ENCODE data around the gene NUAK1. TPM values are rescaled to one million over a fixed set of nuclear protein-coding genes. Genes with fewer than 3 reads are reported as not detected.

Gene NUAK1
- total and polyA plus RNA-seq, 3 experiments from 2014 or later = 0.16 TPM; not detected in 2

- Mint-ChIP-seq H3K36me3 (no peaks in the 10 kb centered on the region), H3K4me1 (no peaks in the 10 kb centered on the region)
Measured at GRCh38 chr12:106035421-106035820, 103.3 kb downstream of the NUAK1 start.

GRCh38 chr12:106034316-106034715, 104.4 kb downstream of the NUAK1 start:
- Histone ChIP-seq H3K4me3 (ENCODE audit: low read length) (no peak overlapping the region), H3K9me3 (ENCODE audit: low read length) (no peaks in the 10 kb centered on the region), H3K4me1 (ENCODE audit: insufficient read depth, low read length) (no peaks in the 10 kb centered on the region), H3K27me3 (ENCODE audit: insufficient read depth, low read length, poor library complexity, severe bottlenecking) (no peaks in the 10 kb centered on the region), H3K27ac (ENCODE audit: low read depth, low read length) (no peak overlapping the region), H3K36me3 (ENCODE audit: insufficient read depth, low read length) (no peaks in the 10 kb centered on the region)
- no peak for DNase-seq
- Mint-ChIP-seq H3K4me3 (no peak overlapping the region), H3K4me1 (no peaks in the 10 kb centered on the region), H3K36me3 (no peaks in the 10 kb centered on the region), H3K27ac (peak overlapping the region in 1 of 8 donors; percentile 43), H3K9me3 (no peaks in the 10 kb centered on the region), H3K27me3 (peaks cover 5 to 11% of the 10 kb centered on the region in 2 donors)
- ChIA-PET POLR2A (no interaction called here), CTCF (no interaction called here)

More at GRCh38 chr12:106035421-106035820, 103.3 kb downstream of the NUAK1 start:
- POLR2A ChIA-PET = no interaction called here
- H3K27me3 Mint-ChIP-seq = peaks cover 5 to 11% of the 10 kb centered on the region in 2 donors
- Histone ChIP-seq H3K4me3 (ENCODE audit: low read length) (no peak overlapping the region), H3K36me3 (ENCODE audit: insufficient read depth, low read length) (no peaks in the 10 kb centered on the region), H3K27ac (ENCODE audit: low read depth, low read length) (no peak overlapping the region), H3K27me3 (ENCODE audit: insufficient read depth, low read length, poor library complexity, severe bottlenecking) (no peaks in the 10 kb centered on the region), H3K9me3 (ENCODE audit: low read length) (no peaks in the 10 kb centered on the region), H3K4me1 (ENCODE audit: insufficient read depth, low read length) (no peaks in the 10 kb centered on the region)
- H3K9me3 Mint-ChIP-seq = no peaks in the 10 kb centered on the region
- DNase-seq = no peak
- peak overlapping the region in 1 of 8 donors; percentile 14 for H3K27ac Mint-ChIP-seq
- H3K4me3 Mint-ChIP-seq = no peak overlapping the region
- CTCF ChIA-PET = no interaction called here

GRCh38 chr12:106033161-106033675, 105.5 kb downstream of the NUAK1 start:
- Histone ChIP-seq H3K9me3 (ENCODE audit: low read length) (no peaks in the 10 kb centered on the region), H3K36me3 (ENCODE audit: insufficient read depth, low read length) (no peaks in the 10 kb centered on the region), H3K4me1 (ENCODE audit: insufficient read depth, low read length) (no peaks in the 10 kb centered on the region), H3K4me3 (ENCODE audit: low read length) (no peak overlapping the region), H3K27me3 (ENCODE audit: insufficient read depth, low read length, poor library complexity, severe bottlenecking) (no peaks in the 10 kb centered on the region), H3K27ac (ENCODE audit: low read depth, low read length) (no peak overlapping the region)
- ChIA-PET CTCF (no interaction called here), POLR2A (no interaction called here)
- Mint-ChIP-seq H3K9me3 (no peaks in the 10 kb centered on the region), H3K27me3 (peaks cover 3 to 11% of the 10 kb centered on the region in 2 donors), H3K4me3 (no peak overlapping the region), H3K27ac (no peak overlapping the region), H3K36me3 (no peaks in the 10 kb centered on the region), H3K4me1 (no peaks in the 10 kb centered on the region)
- no peak for DNase-seq

- Histone ChIP-seq H3K36me3 (ENCODE audit: insufficient read depth, low read length) (no peaks in the 10 kb centered on the region), H3K9me3 (ENCODE audit: low read length) (no peaks in the 10 kb centered on the region), H3K4me1 (ENCODE audit: insufficient read depth, low read length) (no peaks in the 10 kb centered on the region), H3K4me3 (ENCODE audit: low read length) (no peak overlapping the region), H3K27me3 (ENCODE audit: insufficient read depth, low read length, poor library complexity, severe bottlenecking) (no peaks in the 10 kb centered on the region), H3K27ac (ENCODE audit: low read depth, low read length) (no peak overlapping the region)
- DNase-seq = no peak
- Mint-ChIP-seq H3K27me3 (peaks cover 4 to 8% of the 10 kb centered on the region in 2 donors), H3K36me3 (no peaks in the 10 kb centered on the region), H3K4me1 (no peaks in the 10 kb centered on the region), H3K27ac (no peak overlapping the region), H3K4me3 (no peak overlapping the region), H3K9me3 (no peaks in the 10 kb centered on the region)
- ChIA-PET CTCF (no interaction called here), POLR2A (no interaction called here)
Measured at GRCh38 chr12:106032623-106032925, 106.2 kb downstream of the NUAK1 start.

DNA sequence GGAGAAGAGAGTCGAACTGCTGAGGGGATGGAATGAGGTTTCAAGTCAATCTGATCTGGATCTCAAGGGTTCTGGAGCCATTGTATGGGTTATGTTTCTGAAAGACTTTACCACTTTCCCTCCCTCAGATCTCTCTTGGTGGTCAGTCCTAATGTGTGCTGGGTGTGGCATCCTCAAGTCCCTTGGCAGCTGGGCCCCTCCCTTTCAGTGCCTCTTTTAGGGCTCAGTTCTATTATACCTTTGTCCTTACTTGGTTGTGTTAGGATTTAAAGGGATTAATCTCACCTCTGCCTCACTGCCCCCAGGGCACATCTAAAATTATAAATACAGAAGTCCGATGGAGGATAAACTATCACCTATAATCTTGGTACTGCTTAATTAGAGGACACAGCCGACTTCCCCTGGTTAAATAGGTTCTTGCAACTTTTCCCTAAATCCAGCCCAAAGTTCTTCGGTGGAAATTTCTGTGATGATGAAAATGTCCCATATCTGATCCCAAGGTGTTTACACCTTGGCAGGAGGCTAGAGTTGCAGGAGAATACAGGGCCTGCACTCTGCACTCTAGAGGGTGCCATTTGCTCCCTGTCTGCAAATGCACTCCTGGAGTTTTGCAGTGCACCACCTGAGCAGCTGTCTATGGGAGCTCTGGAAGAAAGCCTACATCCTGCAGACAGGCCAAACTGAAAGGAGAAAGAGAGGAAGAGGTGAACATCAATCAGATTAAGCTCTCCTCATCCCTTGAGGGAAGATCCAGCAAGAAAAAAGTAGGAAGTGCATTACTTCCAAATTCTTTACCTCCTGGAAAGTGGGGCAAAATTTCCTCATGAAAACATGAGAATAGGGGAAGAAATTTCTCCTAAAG, 106.8 kb downstream of the NUAK1 start:
- no peak for DNase-seq
- ChIA-PET POLR2A (no interaction called here), CTCF (no interaction called here)
- Mint-ChIP-seq H3K4me3 (no peak overlapping the region), H3K9me3 (no peaks in the 10 kb centered on the region), H3K27me3 (peaks cover 5 to 8% of the 10 kb centered on the region in 2 donors), H3K27ac (no peak overlapping the region), H3K4me1 (no peaks in the 10 kb centered on the region), H3K36me3 (no peaks in the 10 kb centered on the region)
- no peak overlapping the region for H3K4me3 ChIP-seq (ENCODE audit: low read length)
- H3K4me1 ChIP-seq (ENCODE audit: insufficient read depth, low read length) = no peaks in the 10 kb centered on the region
- H3K27ac ChIP-seq (ENCODE audit: low read depth, low read length) = no peak overlapping the region
- no peaks in the 10 kb centered on the region for H3K36me3 ChIP-seq (ENCODE audit: insufficient read depth, low read length)
- no peaks in the 10 kb centered on the region for H3K9me3 ChIP-seq (ENCODE audit: low read length)
- H3K27me3 ChIP-seq (ENCODE audit: insufficient read depth, low read length, poor library complexity, severe bottlenecking) = no peaks in the 10 kb centered on the region

- H3K4me1 ChIP-seq (ENCODE audit: insufficient read depth, low read length) = no peaks in the 10 kb centered on the region
- no peak overlapping the region for H3K27ac ChIP-seq (ENCODE audit: low read depth, low read length)
- no peak for DNase-seq
- Mint-ChIP-seq H3K4me3 (no peak overlapping the region), H3K4me1 (no peaks in the 10 kb centered on the region), H3K27me3 (peaks cover 5 to 9% of the 10 kb centered on the region in 2 donors), H3K36me3 (no peaks in the 10 kb centered on the region), H3K27ac (no peak overlapping the region), H3K9me3 (no peaks in the 10 kb centered on the region)
- H3K9me3 ChIP-seq (ENCODE audit: low read length) = no peaks in the 10 kb centered on the region
- H3K4me3 ChIP-seq (ENCODE audit: low read length) = no peak overlapping the region
- H3K27me3 ChIP-seq (ENCODE audit: insufficient read depth, low read length, poor library complexity, severe bottlenecking) = no peaks in the 10 kb centered on the region
- CTCF ChIA-PET = no interaction called here
- no peaks in the 10 kb centered on the region for H3K36me3 ChIP-seq (ENCODE audit: insufficient read depth, low read length)
- POLR2A ChIA-PET = no interaction called here
Measured at GRCh38 chr12:106030210-106031071, 108.3 kb downstream of the NUAK1 start.

DNA sequence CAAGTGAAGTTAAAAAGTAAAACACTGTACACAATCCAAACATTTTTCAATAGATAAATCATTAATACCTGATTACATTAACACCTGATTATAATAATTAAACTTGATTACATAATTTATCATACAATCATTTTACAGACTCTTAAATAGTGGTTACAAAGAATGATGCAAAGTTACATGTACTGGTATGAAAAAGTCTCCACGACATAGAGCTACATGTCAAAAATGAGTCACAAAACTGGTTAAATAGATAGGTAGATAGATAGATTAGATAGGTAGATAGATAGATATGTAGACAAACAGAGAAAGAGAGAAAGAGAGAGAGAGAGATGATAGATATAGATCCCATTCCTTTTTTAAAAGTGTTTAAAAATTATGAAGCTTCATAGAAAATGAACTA, 109.2 kb downstream of the NUAK1 start:
- ChIA-PET POLR2A (no interaction called here), CTCF (no interaction called here)
- Mint-ChIP-seq H3K27ac (no peak overlapping the region), H3K9me3 (no peaks in the 10 kb centered on the region), H3K4me3 (no peak overlapping the region), H3K4me1 (no peaks in the 10 kb centered on the region), H3K27me3 (peaks cover 5 to 9% of the 10 kb centered on the region in 2 donors), H3K36me3 (no peaks in the 10 kb centered on the region)
- Histone ChIP-seq H3K9me3 (ENCODE audit: low read length) (no peaks in the 10 kb centered on the region), H3K27me3 (ENCODE audit: insufficient read depth, low read length, poor library complexity, severe bottlenecking) (no peaks in the 10 kb centered on the region), H3K36me3 (ENCODE audit: insufficient read depth, low read length) (no peaks in the 10 kb centered on the region), H3K27ac (ENCODE audit: low read depth, low read length) (no peak overlapping the region), H3K4me1 (ENCODE audit: insufficient read depth, low read length) (no peaks in the 10 kb centered on the region), H3K4me3 (ENCODE audit: low read length) (no peak overlapping the region)
- no peak for DNase-seq

GRCh38 chr12:106027911-106028310, 110.8 kb downstream of the NUAK1 start:
- Mint-ChIP-seq H3K4me1 (no peaks in the 10 kb centered on the region), H3K27ac (no peak overlapping the region), H3K36me3 (no peaks in the 10 kb centered on the region), H3K9me3 (no peaks in the 10 kb centered on the region), H3K4me3 (no peak overlapping the region), H3K27me3 (peaks cover 1 to 5% of the 10 kb centered on the region in 2 donors)
- Histone ChIP-seq H3K27ac (ENCODE audit: low read depth, low read length) (no peak overlapping the region), H3K4me3 (ENCODE audit: low read length) (no peak overlapping the region), H3K4me1 (ENCODE audit: insufficient read depth, low read length) (no peaks in the 10 kb centered on the region), H3K36me3 (ENCODE audit: insufficient read depth, low read length) (no peaks in the 10 kb centered on the region), H3K27me3 (ENCODE audit: insufficient read depth, low read length, poor library complexity, severe bottlenecking) (no peaks in the 10 kb centered on the region), H3K9me3 (ENCODE audit: low read length) (no peaks in the 10 kb centered on the region)
- no peak for DNase-seq
- POLR2A ChIA-PET = no interaction called here
- CTCF ChIA-PET = no interaction called here
